ENCODE data around the gene PLA2G3. TPM values are rescaled to one million over a fixed set of nuclear protein-coding genes. Genes with fewer than 3 reads are reported as not detected.
"Not testable (repeated sequence)": the region's sequence is repeated elsewhere in the genome, so short reads cannot be mapped to it uniquely, and the experiment has no call there.

The PLA2G3 gene
- total RNA-seq, 1 experiment from 2014 or later, result not detected

DNA sequence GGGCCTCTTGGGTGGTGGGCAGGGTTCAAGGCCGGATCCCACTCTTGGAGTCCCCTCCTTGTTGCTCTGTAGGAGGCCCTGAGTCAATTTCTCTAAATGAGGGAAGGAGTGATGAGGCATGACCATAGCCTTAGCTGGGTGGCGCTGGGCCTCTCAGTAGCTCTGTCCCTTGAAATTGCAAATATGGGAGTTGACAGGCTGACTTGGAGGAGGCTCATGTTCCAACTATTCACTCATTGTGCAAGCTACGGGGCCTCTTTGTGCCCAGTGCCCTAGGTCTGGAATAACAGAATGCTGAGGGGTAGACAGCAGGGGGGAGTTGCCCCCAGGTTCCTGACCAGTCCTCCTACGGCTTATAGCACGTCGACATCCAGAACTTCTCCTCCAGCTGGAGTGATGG is 40.9 kb downstream of the PLA2G3 start:
- no peak overlapping the region for H3K4me2 ChIP-seq (ENCODE audit: low read depth, low read length, poor library complexity, severe bottlenecking)
- H4K20me1 ChIP-seq (ENCODE audit: insufficient read depth, low read depth, low read length), result no peaks in the 10 kb centered on the region
- no peaks in the 10 kb centered on the region for H3K4me1 ChIP-seq (ENCODE audit: low read length)
- no peaks in the 10 kb centered on the region for H3K27me3 ChIP-seq (ENCODE audit: low read length)
- no peak overlapping the region for H3K27ac ChIP-seq (ENCODE audit: low read length)
- no peaks in the 10 kb centered on the region for H3K9me2 ChIP-seq (replicated peaks; ENCODE audit: insufficient read depth, low read length)
- H3K9me3 ChIP-seq (ENCODE audit: low read length), result no peaks in the 10 kb centered on the region
- H3K9ac ChIP-seq (ENCODE audit: low read length), result no peak overlapping the region
- no peak overlapping the region for H2AFZ ChIP-seq (ENCODE audit: low read length)
- H3K36me3 ChIP-seq (ENCODE audit: insufficient read depth, low read length), result no peaks in the 10 kb centered on the region
- DNase-seq, result no peak
- no peaks in the 10 kb centered on the region for H3K79me2 ChIP-seq (ENCODE audit: low read length)
- H3K4me3 ChIP-seq (ENCODE audit: low read length), result no peak overlapping the region

- H3K79me2 ChIP-seq (ENCODE audit: low read length), result no peaks in the 10 kb centered on the region
- no peak overlapping the region for H3K4me2 ChIP-seq (ENCODE audit: low read depth, low read length, poor library complexity, severe bottlenecking)
- H3K36me3 ChIP-seq (ENCODE audit: insufficient read depth, low read length), result no peaks in the 10 kb centered on the region
- no peaks in the 10 kb centered on the region for H3K9me2 ChIP-seq (replicated peaks; ENCODE audit: insufficient read depth, low read length)
- H3K27me3 ChIP-seq (ENCODE audit: low read length), result no peaks in the 10 kb centered on the region
- no peak overlapping the region for H3K4me3 ChIP-seq (ENCODE audit: low read length)
- H3K9ac ChIP-seq (ENCODE audit: low read length), result no peak overlapping the region
- no peak overlapping the region for H3K27ac ChIP-seq (ENCODE audit: low read length)
- DNase-seq, result no peak
- no peak overlapping the region for H2AFZ ChIP-seq (ENCODE audit: low read length)
- no peaks in the 10 kb centered on the region for H3K4me1 ChIP-seq (ENCODE audit: low read length)
- H4K20me1 ChIP-seq (ENCODE audit: insufficient read depth, low read depth, low read length), result no peaks in the 10 kb centered on the region
- H3K9me3 ChIP-seq (ENCODE audit: low read length), result no peaks in the 10 kb centered on the region
Measured at GRCh38 chr22:31098632-31099110, 41.6 kb downstream of the PLA2G3 start.

DNA sequence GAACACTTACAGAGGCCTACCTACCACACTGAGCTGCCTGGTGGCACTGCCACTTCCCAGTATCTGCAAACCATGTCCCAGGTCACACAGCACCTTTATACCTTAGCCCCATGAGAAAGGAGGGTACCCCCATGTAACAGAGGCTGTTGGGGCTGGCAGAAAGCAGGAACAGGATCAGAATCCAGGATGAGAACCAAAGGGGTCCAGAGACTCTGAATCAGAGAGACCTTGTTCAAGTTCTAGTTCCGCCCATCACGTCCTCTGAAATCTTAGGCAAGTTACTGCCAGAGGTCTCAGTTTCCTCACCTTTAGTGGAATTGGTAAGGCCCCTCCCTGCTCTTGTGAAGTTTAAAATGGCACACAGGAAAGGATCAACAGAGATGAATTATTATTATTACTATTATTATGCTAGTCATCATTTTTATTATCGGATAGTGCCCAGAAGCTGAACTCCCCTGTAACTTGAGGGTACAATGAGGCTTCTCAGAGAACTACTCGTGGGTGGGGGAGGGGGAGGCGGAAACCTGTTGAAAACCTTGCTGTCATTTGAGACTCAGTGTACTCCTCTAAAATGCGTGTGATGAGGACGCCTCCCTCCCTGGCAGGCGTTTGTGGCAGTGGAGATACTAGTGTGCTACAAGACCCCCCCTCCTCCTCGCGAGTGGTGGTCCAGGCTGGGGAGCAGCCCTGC is 42.2 kb downstream of the PLA2G3 start:
- Histone ChIP-seq H3K9me3 (ENCODE audit: low read length) (no peaks in the 10 kb centered on the region), H3K4me2 (ENCODE audit: low read depth, low read length, poor library complexity, severe bottlenecking) (no peak overlapping the region), H2AFZ (ENCODE audit: low read length) (no peak overlapping the region), H3K27ac (ENCODE audit: low read length) (no peak overlapping the region), H3K9me2 (replicated peaks; ENCODE audit: insufficient read depth, low read length) (no peaks in the 10 kb centered on the region), H3K79me2 (ENCODE audit: low read length) (no peaks in the 10 kb centered on the region), H3K36me3 (ENCODE audit: insufficient read depth, low read length) (no peaks in the 10 kb centered on the region), H3K4me3 (ENCODE audit: low read length) (no peak overlapping the region), H3K9ac (ENCODE audit: low read length) (no peak overlapping the region), H3K27me3 (ENCODE audit: low read length) (no peaks in the 10 kb centered on the region), H4K20me1 (ENCODE audit: insufficient read depth, low read depth, low read length) (no peaks in the 10 kb centered on the region), H3K4me1 (ENCODE audit: low read length) (no peaks in the 10 kb centered on the region)
- DNase-seq, result no peak

DNA sequence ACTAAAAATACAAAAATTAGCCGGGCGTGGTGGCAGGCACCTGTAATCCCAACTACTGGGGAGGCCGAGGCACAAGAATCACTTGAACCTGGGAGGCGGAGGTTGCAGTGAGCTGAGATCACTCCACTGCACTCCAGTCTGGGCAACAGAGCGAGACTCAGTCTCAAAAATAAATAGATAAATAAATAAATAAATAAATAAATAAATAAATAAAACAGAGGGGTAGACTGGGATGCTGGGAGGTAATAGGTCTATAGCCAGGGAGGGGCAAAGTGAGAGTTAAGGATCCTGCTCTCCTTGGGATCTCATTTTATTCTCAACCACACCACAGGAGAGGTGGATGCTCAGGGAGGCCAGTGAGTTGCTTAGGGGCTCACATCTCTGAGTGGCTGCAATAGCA is 42.8 kb downstream of the PLA2G3 start:
- not testable (repeated sequence) for H3K79me2 ChIP-seq (ENCODE audit: low read length); H3K9ac ChIP-seq (ENCODE audit: low read length); DNase-seq; H3K4me1 ChIP-seq (ENCODE audit: low read length); H4K20me1 ChIP-seq (ENCODE audit: insufficient read depth, low read depth, low read length); H3K4me2 ChIP-seq (ENCODE audit: low read depth, low read length, poor library complexity, severe bottlenecking); H3K36me3 ChIP-seq (ENCODE audit: insufficient read depth, low read length); H3K4me3 ChIP-seq (ENCODE audit: low read length); H3K27me3 ChIP-seq (ENCODE audit: low read length); H3K27ac ChIP-seq (ENCODE audit: low read length); H2AFZ ChIP-seq (ENCODE audit: low read length); H3K9me3 ChIP-seq (ENCODE audit: low read length); H3K9me2 ChIP-seq (replicated peaks; ENCODE audit: insufficient read depth, low read length)

- Histone ChIP-seq H3K27me3 (ENCODE audit: low read length) (no peaks in the 10 kb centered on the region), H3K4me3 (ENCODE audit: low read length) (no peak overlapping the region), H3K9me2 (replicated peaks; ENCODE audit: insufficient read depth, low read length) (no peaks in the 10 kb centered on the region), H3K27ac (ENCODE audit: low read length) (no peak overlapping the region), H3K9me3 (ENCODE audit: low read length) (no peaks in the 10 kb centered on the region), H2AFZ (ENCODE audit: low read length) (no peak overlapping the region), H3K36me3 (ENCODE audit: insufficient read depth, low read length) (no peaks in the 10 kb centered on the region), H3K9ac (ENCODE audit: low read length) (no peak overlapping the region), H3K4me2 (ENCODE audit: low read depth, low read length, poor library complexity, severe bottlenecking) (no peak overlapping the region), H3K79me2 (ENCODE audit: low read length) (no peaks in the 10 kb centered on the region), H4K20me1 (ENCODE audit: insufficient read depth, low read depth, low read length) (no peaks in the 10 kb centered on the region), H3K4me1 (ENCODE audit: low read length) (no peaks in the 10 kb centered on the region)
- DNase-seq, result no peak
Measured at GRCh38 chr22:31096657-31097279, 43.5 kb downstream of the PLA2G3 start.

GRCh38 chr22:31095637-31096249 is 44.6 kb downstream of the PLA2G3 start:
- H3K9me2 ChIP-seq (replicated peaks; ENCODE audit: insufficient read depth, low read length), result no peaks in the 10 kb centered on the region
- no peak overlapping the region for H3K4me3 ChIP-seq (ENCODE audit: low read length)
- no peaks in the 10 kb centered on the region for H4K20me1 ChIP-seq (ENCODE audit: insufficient read depth, low read depth, low read length)
- H3K4me2 ChIP-seq (ENCODE audit: low read depth, low read length, poor library complexity, severe bottlenecking), result no peak overlapping the region
- no peaks in the 10 kb centered on the region for H3K79me2 ChIP-seq (ENCODE audit: low read length)
- no peak for DNase-seq
- no peaks in the 10 kb centered on the region for H3K9me3 ChIP-seq (ENCODE audit: low read length)
- H3K36me3 ChIP-seq (ENCODE audit: insufficient read depth, low read length), result no peaks in the 10 kb centered on the region
- no peaks in the 10 kb centered on the region for H3K27me3 ChIP-seq (ENCODE audit: low read length)
- H2AFZ ChIP-seq (ENCODE audit: low read length), result no peak overlapping the region
- H3K27ac ChIP-seq (ENCODE audit: low read length), result no peak overlapping the region
- no peak overlapping the region for H3K9ac ChIP-seq (ENCODE audit: low read length)
- no peaks in the 10 kb centered on the region for H3K4me1 ChIP-seq (ENCODE audit: low read length)

GRCh38 chr22:31094741-31095140 is 45.6 kb downstream of the PLA2G3 start:
- Histone ChIP-seq H3K4me2 (ENCODE audit: low read depth, low read length, poor library complexity, severe bottlenecking) (no peak overlapping the region), H4K20me1 (ENCODE audit: insufficient read depth, low read depth, low read length) (no peaks in the 10 kb centered on the region), H3K27ac (ENCODE audit: low read length) (no peak overlapping the region), H3K9me3 (ENCODE audit: low read length) (no peaks in the 10 kb centered on the region), H3K9ac (ENCODE audit: low read length) (no peak overlapping the region), H3K9me2 (replicated peaks; ENCODE audit: insufficient read depth, low read length) (no peaks in the 10 kb centered on the region), H3K36me3 (ENCODE audit: insufficient read depth, low read length) (no peaks in the 10 kb centered on the region), H2AFZ (ENCODE audit: low read length) (no peak overlapping the region), H3K4me1 (ENCODE audit: low read length) (peaks cover 7% of the 10 kb centered on the region), H3K4me3 (ENCODE audit: low read length) (no peak overlapping the region), H3K27me3 (ENCODE audit: low read length) (no peaks in the 10 kb centered on the region), H3K79me2 (ENCODE audit: low read length) (no peaks in the 10 kb centered on the region)
- DNase-seq, result no peak

DNA sequence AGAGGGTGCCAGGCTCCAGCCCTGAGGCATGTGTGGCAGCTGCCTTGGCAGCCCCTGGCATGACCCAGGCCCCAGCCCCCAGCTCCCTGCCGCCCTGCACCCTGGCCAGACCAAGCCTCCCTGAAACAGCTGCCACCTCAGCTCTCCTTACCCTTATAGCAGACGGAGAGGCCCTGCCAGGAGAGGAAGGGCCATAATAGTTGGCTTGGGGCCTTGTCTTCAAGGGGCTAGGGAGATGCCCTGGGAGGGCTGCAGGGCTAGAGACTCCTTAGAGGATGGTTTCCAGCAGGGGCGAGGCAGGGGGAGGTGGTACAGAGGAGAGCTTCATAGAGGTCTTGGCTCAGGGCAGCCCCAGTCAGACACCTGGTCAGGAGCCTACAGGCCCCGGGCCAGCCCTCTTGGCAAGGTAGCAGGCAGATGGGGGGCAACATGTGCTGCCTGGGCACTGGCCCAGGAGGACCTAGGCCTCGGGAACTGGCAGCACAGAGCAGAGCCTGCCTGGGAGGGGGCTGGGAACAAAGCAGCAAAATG is 46.2 kb downstream of the PLA2G3 start:
- no peaks in the 10 kb centered on the region for H3K27me3 ChIP-seq (ENCODE audit: low read length)
- H3K9me3 ChIP-seq (ENCODE audit: low read length), result no peaks in the 10 kb centered on the region
- H3K9me2 ChIP-seq (replicated peaks; ENCODE audit: insufficient read depth, low read length), result no peaks in the 10 kb centered on the region
- H3K4me3 ChIP-seq (ENCODE audit: low read length), result no peak overlapping the region
- peaks cover 13% of the 10 kb centered on the region for H3K4me1 ChIP-seq (ENCODE audit: low read length)
- H4K20me1 ChIP-seq (ENCODE audit: insufficient read depth, low read depth, low read length), result no peaks in the 10 kb centered on the region
- no peak overlapping the region for H3K4me2 ChIP-seq (ENCODE audit: low read depth, low read length, poor library complexity, severe bottlenecking)
- H3K36me3 ChIP-seq (ENCODE audit: insufficient read depth, low read length), result no peaks in the 10 kb centered on the region
- H3K27ac ChIP-seq (ENCODE audit: low read length), result no peak overlapping the region
- H3K9ac ChIP-seq (ENCODE audit: low read length), result no peak overlapping the region
- no peak overlapping the region for H2AFZ ChIP-seq (ENCODE audit: low read length)
- no peaks in the 10 kb centered on the region for H3K79me2 ChIP-seq (ENCODE audit: low read length)
- no peak for DNase-seq

All from Karpas-422 (cell line).